HG02852 (cell line): ENCODE results near the gene FGF2.
"Not testable (repeated sequence)": the region's sequence is repeated elsewhere in the genome, so short reads cannot be mapped to it uniquely, and the experiment has no call there.

Experiments
- ATAC-seq: cut with Tn5 transposase; IDR thresholded peaks from one replicate; pipeline ENCODE4 v1.9.1; 2021; ENCODE audit warnings: mild to moderate bottlenecking, moderate library complexity; ENCODE audit not compliant: unreplicated experiment

FGF2 gene

DNA sequence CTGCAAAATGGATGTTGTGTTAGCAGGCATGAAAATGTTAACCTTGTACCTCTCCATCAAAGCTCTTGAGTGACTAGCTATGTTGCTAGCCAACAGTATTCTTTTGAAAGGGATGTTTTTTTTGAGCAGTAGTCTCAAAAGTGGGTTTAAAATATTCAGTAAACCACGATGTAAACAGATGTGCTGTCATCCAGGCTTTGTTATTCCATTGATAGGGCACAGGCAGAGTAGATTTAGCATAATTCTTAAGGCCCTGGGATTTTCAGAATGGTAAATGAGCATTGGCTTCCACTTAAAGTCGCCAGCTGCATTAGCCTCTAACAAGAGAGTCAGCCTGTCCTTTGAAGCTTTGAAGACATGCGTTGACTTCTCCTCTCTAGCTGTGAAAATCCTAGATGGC is 18.4 kb downstream of the FGF2 start:
- no peak for ATAC-seq

DNA sequence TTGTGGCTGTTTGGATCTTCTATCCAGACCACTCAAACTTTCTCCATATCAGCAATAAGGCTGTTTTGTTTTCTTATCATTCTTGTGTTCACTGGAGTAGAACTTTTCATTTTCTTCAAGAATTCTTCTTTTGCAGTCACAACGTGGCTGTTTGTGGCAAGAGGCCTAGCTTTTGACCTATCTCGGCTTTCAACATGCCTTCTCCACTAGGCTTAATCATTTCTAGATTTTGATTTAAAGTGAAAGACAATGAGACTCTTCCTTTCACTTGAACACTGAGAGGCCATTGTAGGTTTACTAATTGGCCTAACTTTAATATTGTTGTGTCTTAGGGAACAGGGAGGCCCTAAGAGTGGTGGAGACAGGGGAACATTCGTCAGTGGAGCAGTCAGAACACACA is 19.1 kb downstream of the FGF2 start:
- ATAC-seq = peak; percentile 66

DNA sequence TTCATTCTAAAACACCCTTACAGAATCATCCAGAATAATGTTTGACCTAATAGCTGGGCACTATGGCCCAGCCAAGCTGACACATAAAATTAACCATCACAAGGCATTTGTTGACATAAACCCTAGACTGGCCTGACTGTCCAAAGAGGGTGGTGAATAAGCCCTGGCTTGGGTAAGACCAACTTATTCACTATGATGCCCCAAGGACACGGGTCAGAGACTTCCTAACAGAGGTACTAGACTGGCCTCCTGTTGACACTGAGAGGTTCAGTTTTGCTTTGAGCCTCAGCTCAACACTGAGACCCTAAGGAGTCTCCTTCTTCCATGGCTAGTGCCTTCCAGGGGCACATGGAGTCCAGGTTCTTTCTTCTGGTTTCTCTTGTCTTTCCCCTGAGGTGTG is 21.3 kb downstream of the FGF2 start:
- ATAC-seq = no peak

DNA sequence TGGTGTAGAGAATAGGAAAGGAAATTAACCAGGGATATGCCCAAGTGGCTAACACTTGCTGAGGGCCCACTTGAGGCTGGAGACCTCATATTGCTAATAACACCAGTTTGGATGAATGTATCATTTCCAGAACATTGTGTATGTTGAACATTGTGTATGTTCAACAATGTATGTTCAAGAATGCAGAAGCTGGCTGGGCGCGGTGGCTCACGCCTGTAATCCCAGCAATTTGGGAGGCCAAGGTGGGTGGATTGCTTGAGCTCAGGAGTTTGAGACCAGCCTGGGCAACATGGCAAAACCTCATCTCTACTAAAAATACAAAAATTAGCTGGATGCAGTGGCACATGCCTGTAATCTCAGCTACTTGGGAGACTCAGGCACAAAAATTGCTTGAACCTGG is 23.2 kb downstream of the FGF2 start:
- ATAC-seq = not testable (repeated sequence)

DNA sequence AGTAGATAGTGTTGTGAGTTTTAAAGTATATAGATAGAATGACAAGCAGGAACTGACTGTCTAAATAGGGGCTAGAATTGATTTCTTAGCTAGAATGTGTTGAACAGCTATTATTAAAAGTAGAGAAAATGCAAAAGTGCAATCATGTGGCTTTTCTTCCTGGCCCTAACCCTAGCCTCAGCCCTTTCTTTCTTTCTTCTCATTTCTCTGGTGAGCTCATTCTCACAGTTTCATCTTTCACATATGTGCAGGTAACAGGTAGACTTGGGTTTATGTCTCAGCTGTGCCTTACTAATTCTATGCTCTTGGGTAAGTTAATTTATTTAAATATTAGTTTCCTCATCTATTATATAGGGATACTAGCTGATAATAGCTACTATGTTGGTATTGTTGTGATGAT is 24.9 kb downstream of the FGF2 start:
- ATAC-seq = peak; percentile 56

DNA sequence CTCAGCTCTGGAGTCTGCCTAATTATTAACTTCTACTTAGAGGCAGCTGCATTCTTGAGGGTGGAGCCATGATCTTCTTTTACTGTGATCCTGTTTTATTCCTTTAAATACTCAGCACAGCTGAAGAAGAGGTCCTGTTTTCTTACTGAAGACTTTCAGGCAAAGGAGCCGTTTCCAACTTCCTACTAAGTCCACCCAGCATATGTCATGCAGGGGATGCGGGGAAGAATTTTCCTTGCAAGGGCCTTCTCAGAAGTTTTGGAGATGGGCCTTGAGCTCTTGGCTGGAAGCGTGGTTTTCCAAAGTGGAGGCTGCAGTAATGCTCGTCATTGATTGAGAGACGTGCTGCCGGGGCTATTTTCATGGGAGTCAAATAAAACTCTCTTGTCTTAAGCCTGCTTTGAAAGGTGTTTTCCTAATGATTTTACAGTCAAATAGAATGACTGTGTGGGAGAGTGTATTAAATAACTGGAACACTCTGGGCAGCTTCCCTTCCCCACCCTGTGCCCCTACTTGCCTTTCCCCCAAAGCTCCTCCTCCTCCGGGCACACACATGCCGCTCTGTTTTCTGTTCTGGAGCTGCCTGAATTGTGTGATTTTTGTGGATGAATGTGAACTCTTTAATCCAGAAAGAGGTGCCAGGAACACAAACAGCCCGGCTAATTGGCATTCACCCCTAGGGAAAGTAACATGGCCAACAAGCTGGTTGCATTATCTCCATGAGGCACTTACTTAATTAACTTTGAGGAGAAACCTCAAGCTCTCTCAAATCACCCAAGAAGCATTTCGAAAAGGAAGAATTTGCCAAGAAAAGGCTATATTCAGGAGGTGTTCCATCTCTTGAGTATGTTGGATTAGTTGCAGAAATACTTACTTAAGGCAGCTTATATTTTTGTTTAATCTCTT is 28.1 kb downstream of the FGF2 start:
- no peak for ATAC-seq

DNA sequence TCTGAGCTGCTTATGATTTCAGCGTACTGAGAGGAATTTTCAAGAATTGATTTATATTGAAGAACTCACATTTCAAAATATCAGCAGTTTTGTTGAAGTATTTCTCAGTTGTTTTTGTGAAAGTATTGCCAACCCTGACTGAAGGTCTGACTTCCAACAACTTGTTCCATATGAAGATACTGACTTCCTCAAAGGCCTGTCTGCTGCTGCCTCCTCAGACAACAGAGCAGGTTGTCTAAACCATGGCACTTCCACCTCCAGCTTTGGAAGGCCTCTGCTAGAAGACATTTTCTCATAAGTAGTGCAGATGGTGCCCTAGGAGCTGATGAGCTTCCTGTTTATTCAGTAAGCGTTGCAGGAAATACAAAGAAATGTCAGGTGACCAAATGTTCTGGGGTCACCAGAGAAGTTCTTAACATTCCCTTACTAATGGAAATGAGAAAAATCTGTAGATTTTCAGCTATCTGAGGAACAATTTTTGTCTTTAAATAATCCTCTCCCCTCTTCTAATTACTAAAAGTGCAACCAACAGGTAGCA is 28.8 kb downstream of the FGF2 start:
- no peak for ATAC-seq

DNA sequence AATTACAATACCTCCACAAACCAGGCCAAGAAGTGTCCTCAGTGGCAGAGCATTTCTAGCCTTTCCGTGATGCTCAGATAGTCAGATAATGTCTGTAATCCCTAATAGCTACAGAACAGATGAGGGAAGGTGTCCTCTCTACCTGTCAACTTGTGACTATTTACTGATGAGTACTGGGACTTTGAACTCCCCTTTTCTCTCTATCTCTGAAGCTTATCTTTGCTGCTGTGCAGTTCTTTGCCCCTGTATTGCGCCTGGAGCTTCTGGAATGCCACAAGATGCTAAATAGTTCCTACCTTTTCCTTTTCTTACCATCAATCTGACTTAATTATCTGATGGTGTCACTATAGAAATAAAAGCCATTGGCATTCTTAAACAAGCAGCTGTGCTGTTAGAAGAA is 30.5 kb downstream of the FGF2 start:
- no peak for ATAC-seq

DNA sequence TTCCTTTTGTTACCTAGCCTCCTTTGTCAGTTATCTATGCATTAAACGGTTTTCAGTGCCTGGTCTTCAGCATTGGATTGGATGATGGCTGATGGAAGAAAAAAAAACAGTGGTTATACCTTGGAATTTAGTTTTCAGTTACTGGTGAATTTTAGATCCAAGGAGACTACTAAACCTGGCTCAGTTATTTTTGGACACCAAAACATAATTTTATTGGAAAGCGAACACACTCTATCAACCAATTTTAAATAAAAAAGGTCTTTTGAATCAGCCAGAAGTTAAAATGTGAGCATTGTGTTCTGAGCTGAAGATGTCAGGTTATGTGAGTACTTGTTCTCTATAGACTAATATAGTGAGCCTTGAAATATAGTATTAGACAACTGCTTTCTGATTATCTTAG is 32.1 kb downstream of the FGF2 start:
- no peak for ATAC-seq

DNA sequence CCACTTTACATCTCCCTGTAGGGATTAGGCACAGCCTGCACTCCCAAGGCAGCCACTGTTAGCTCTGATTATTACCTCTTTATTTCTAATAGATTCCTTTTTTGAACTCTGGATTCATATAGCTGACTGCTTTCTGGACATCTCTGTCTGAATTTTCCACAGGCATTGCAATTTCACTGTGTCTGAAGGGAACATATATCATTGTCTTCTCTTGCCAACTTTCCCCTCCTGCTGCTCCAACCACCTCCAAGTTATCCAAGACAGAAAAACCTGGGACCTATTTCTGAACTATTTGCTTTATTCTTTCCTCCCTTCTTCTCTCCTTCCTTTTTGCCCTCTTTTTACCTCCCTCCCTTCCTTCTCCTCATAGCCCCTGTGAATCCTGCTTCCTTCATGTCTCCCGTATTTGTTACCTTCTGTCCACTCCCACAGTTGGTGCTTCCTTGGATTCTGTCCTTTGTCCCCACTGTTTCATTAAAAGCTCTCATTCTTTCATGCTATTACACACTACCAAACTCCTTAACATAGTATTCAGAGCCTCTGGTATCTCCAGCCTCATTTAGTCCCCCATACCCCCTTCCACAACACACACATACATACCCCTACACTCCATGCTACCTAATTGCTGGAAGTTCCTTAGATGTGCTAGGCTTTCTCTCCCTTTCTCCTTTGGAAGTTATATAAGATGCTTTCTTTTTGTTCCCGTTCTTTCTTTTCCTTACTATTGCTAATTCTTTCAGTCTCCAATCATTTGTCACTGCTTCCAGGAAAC is 34.7 kb downstream of the FGF2 start:
- no peak for ATAC-seq

DNA sequence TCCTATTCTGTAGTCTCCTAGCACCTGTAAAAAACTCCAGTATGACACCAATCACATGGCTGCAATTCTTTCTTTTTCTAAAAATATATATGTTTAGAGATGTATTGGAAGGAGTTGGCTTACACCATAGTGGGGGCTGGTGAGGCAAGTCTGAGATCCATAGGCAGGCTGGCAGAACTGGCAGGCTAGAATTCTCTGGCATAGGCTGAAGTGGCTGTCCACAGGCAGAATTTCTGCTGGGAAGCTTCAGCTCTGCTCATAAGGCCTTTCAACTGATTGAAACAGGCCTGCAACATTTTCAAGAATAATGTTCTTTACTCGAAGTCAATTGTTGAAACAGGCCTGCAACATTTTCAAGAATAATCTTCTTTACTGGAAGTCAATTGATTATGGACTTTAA is 37.0 kb downstream of the FGF2 start:
- ATAC-seq = no peak

DNA sequence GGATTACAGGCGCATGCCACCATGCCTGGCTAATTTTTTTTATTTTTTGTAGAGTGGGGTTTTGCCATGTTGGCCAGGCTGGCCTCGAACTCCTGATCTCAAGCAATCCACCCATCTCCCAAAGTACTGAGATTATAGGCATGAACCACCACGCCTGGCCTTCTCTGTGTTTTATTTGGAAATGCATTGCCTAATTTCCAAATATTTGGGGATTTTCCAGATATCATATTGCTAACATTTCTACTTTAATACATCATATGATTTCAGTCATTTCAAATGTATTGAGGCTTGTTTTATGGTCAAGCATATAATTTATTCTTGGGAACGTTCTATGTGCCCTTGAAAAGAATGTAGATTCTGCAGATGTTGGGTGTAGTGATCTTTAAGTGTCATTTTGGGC is 38.8 kb downstream of the FGF2 start:
- ATAC-seq = no peak

DNA sequence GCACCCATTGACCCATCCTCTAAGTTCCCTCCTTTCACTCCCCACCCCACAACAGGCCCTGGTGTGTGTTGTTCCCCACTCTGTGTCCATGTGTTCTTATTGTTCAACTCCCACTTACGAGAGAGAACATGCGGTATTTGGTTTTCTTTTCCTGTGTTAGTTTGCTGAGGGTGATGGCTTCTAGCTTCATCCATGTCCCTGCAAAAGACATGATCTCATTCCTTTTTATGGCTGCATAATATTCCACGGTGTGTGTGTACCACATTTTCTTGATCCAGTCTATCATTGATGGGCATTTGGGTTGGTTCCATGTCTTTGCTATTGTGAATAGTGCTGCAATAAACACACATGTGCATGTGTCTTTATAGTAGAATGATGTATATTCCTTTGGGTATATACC is 41.6 kb downstream of the FGF2 start:
- ATAC-seq = not testable (repeated sequence)

DNA sequence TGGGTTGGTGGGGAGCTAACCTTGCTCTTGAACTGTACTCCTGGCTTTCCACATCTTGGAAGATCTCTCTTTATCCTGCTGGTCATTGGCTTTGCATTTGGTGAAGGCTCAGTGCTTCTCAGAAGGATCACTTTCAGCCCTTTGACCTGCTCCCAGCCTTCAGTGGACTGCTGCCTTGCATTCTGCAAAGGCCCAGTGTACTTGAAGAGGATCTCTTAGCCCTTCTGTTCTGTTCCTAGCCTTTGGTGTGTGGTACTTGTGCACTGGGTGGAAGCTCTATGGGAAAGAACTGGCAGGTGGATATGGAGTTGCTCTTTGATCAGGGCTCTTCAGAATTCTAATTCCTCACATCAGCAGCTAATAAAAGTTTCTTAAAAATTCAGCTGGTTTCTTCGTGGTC is 46.5 kb downstream of the FGF2 start:
- ATAC-seq = no peak

DNA sequence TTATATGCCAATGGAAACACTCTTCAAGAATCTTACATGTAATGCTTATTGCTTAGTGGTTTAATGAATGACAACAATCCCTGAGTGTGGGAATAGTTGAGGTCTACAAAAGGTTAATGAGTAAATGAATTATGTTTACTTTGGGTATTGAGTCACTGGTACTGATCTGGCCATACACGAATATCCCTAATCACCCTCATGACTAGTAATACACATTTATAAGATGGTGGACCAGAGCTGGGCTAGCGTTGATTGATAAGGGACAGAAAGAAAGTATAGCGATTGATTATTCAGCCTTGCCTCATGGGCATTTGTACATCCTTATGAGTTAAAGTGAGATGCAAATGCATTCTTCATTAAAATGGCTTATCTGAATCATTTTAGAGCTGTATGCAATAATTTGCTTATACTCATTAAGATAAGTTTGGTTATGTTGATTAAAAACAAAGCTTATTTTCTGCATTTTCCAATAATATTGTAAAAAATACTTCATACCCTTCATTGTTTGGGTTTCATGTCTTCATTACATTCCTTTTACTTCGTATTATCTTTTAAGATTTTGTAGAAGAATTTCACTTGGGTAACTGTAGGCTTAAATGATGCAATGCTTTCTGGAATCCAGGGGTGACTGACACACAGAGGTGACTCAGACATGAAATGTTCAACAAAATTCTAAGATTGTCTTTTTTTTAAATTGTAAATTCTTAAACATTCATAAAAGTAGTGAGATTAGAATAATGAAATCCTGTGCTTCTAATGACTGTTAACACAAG is 47.4 kb downstream of the FGF2 start:
- ATAC-seq = no peak

DNA sequence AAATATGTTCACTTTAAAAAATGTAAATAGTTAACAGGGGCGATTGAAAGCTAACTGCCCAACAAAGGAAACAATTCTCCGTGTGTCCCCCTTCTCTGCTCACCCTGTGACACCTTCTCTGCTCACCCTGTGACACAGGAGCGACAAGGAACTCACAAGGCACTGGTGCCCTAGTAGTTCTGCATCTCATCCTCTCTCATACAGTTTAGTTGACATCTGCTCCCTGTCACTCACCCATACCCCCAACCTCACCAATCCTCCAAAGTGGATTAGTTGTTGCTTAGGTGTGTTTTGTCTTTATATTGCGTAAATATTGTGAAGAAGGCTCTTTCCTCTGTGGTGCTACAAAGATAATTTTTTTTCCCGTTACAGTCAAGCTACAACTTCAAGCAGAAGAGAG is 49.3 kb downstream of the FGF2 start:
- no peak for ATAC-seq

DNA sequence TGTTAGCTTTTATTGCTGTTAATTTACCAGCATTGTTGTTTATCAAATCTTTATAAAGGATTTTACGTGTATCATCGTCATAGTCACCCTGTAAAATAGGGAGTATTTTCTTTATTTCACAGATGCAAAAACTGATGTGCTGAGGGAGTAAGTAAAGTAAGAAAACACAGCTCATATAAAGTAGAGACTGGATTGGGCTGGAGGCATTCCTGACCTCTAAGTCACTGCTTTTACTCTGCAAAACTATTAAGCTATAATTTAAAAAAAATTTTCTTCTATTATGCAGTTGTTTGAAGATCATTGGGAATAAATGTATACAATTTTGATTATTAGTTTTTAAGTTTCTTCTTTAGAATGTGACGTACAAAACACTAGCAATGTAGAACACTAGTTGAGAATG is 49.8 kb downstream of the FGF2 start:
- no peak for ATAC-seq

DNA sequence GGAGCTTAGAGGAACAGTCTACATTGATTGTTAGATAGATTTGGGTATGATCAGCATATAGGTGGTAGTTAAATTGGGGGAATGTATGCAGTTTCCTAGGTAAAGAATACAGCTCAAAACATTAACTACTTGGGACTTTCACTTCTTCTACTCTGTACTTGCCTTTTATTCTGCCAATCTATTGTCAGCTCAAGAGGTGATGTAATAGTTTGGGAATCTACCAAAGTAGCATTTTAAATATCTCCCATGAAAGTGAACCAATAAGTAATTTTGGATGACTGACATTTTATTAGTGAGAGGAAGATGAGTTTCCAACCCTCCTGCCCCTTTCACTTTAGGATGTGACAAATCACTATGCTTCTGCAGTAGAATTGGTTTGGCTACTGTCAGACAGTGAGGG is 52.4 kb downstream of the FGF2 start:
- ATAC-seq = peak; percentile 52

DNA sequence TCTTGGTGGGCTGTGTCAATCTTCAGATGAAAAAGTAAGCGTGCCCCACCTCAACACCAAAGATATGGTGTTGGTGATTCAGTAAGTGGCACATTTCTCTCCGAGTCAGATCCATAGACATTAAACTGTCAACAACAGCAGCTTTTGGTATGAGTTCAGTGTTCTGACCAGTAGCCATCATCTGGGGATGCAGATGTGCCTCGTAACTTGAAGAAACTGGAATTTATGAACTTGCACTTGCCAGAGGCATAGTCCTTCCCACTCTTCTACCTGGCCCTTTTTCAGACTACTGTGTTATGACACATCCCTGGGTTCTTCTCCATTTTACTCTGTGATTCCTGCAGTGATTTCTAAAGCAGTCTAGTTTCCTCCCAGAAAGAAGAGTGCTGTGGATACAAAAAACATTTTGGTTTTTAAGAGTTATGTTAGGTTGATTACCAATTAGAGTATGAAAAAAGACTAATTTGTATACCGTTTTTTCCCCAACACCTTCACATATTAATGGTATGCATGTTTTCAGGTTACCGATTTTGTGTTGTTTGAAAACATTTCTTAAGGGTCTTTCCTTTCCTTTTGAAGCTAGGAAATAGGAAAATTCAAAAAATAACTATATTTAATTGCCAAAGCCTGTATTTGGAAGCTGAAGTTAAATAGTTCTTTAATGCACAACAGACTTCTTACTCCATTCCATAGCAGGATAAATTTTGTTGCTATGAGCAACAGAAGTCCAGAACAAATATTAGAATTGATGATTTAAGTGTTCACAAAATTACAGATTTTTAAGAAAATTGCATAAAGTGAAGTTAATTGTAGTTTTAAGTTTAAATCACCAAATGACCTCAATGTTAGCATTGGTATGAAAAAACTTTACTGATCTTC is 56.5 kb downstream of the FGF2 start:
- no peak for ATAC-seq

DNA sequence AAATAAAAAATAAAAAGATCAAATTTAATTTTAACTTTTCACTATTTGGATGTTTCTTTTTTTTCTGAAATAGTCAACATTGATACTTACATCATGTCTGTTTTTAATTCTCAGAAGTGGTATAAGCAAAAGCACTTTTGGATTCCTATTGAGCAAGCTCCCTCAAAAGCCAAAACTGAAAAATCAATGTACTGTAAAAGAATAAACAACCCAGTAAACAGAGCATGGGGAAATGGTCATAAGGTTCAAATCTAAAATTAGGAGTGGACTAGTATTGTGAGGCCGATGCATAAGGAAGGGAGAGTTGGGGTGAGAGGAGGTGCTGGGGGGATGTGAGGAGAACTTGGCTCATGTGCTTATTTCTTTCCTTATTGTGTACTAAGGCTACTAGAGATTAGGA is 57.9 kb downstream of the FGF2 start:
- no peak for ATAC-seq
